Activated CD8-positive, alpha-beta memory T cell treated with anti-CD3 and anti-CD28 coated beads, Interleukin-2, amount 50 U/mL, for 4 hours (primary cell): ENCODE results near the gene GSK3A.

Experiments used
- DNase-seq: peaks from one replicate; pipeline ENCODE4 v3.0.0-alpha.2; 2020

Gene GSK3A

DNA sequence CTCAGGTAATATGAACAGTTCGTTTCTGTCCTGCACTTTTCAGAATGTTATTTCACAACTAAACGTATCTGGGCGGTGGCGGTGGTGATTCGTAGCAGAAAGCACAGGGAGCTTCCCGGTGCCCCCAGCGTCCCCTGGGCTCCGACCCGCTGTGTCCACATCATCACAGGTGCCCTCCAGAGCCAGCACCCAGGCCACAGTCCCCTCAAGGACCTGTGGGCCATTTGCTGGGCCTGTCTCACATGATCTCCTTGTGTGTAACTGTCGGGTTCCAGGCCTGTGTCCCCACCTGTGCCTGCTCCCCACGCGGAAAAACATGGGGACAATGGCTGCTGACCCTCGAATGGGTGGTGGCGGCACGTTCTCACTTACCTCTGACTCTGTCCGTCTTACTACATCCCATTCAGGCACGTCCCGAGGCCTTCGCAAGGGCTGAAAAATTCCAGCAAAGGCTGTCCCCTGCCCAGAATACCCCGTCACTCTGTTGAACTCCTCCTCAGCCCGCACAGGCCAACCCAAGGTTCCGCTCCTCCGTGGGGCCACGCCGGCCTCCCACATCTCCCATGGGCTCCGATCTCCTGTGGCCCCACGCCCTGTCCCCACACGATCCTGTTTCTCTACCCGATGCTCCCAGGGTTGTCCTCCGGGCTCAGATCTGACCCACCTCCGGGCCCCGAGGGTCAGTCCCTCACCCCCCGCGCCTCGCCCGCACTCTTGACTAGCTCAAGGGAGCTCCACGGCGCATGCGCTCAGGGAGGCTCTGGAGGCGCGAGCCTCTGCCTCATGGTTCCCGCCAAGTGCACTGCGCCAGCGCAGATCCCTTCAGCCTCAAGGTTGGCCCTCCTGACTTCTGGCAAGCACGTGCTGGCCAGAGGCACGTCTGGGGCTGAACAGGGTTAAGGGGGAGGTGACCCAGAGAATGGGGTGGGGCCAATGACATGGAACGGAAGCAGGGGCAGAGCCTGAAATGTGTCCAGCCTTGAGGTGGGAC lies 46.1 kb downstream of the GSK3A start:
- DNase-seq, result no peak

DNA sequence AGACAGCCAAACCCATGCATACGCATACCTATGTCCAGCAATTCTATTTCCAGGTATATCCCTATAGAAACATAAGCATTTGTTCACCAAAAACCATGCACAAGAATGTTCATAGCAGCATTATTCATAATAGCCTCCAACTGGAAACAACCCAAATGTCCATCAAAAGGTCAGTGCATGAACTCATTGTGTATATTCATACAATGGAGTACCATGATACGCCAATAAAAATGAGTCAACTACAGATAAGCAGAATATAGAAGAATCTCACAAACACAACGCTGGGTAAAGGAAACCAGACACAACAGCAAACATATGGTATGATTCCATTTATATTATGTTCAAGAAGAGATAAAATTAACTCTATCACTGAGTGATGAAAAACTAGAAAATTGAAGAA lies 48.7 kb downstream of the GSK3A start:
- no peak for DNase-seq

- no peak for DNase-seq
These were observed 49.1 kb downstream of the GSK3A start for GRCh38 chr19:42193294-42193693.

DNA sequence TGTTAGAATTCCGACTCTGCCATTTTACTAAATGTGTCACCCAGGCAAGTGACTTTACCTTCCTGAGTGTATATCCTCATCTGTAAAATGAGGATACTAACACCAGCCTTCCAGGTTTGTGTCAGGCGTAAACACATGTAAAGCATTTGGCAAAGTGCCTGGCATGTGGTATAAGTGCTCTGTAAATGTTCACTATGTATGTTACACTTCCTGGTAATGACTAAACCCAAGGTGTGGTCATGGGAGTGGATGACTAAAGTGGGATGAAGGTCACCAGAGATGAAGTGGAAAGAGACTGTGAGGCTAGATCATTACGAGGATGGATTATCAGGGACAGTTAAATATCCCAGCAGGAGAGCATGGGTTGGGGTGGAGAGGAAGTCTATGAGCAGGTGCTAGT lies 50.5 kb downstream of the GSK3A start:
- no peak for DNase-seq

DNA sequence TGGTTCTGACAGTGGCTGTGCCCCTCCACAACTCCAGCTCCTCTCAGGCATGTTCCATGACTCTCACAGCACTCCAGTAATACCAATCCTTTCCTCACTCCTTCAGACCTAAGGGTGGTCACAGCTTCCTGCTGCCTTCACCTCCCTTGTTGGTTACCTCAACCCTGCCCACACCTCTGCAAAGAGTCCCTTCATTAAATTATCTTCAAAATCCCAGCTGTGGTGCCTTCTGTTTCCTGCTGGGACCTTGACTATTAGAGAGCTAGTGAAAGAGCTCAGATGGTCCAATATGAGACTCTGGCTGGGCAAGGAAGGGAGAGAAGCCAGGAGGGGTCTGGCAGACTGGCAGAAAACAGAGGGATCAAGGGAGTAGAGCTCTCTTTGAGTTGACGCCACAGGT lies 51.1 kb downstream of the GSK3A start:
- no peak for DNase-seq

DNA sequence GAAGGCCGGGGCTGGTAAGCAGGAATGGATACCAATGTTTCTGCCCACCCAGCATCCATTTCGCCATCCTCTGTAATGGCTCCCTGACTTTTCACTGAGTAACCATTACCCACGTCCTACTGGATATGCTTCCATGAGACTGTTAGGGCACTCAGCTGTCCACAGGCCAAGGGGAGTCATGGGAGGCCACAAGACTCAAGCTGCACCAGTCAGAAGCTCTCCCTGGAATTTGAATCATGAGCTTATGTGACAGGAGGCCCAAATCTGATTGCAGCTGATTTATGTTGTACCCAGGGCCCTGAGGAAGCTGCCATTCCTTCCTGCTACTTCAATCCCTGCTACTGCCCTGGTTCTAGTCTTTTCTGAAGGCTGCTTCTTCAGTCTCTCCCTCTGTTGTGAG lies 53.3 kb downstream of the GSK3A start:
- DNase-seq, result no peak

DNA sequence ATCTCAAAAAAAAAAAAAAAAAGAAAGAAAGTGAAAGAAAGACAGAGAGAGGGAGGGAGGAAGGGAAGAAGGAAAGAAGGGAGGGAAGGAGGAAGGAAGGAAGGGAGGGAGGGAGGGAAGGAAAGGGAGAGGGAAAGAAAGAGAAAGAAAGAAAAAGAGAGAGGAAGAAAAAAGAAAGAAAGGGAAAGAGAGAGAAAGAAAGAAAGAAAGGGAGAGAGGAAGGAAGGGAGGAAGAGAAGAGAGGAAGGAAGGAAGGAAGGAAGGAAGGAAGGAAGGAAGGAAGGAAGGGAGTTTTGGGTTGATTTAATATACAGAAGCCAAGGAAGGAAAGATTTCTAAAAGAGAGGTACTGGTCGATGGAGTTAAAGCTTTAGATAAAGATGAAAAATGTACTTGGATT lies 53.7 kb downstream of the GSK3A start:
- no peak for DNase-seq

DNA sequence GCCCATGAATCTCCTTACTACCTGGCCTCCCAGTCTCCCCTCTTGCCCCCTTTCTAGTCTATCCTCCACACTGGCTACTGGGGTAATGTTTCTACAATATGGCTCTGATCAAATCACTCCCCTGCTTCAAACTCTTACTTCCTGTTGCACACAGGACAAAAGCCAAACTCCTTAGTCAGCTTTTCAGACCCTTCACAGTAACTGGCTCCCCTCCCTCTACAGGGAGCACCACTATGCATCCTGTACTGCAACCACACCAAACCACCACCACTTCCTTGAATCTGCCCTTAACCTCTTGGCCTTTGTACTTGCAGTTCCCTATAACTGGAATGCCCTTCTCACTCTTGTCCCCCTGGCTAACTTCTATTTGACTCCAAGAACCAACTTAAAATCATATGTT lies 57.1 kb downstream of the GSK3A start:
- no peak for DNase-seq

GRCh38 chr19:42184401-42184861 lies 58.0 kb downstream of the GSK3A start:
- DNase-seq, result peak; percentile 75
